C1 segment of cervical spinal cord (tissue), 14 donors: ENCODE data around the gene TOMM22.

Experiments
- DNase-seq, 14 donors: peaks; one replicate each; lab custom pipeline; 2025; lab: John Stamatoyannopoulos, UW

TOMM22 gene

GRCh38 chr22:38696606-38697424, 15.1 kb downstream of the TOMM22 start:
- DNase-seq, result no peak

GRCh38 chr22:38697425-38698089, 15.8 kb downstream of the TOMM22 start:
- no peak for DNase-seq

GRCh38 chr22:38698407-38699094, 16.8 kb downstream of the TOMM22 start:
- no peak for DNase-seq

- no peak for DNase-seq
Observed at GRCh38 chr22:38699143-38699542, 17.4 kb downstream of the TOMM22 start.

GRCh38 chr22:38699784-38700183, 18.0 kb downstream of the TOMM22 start:
- DNase-seq, result peak in 1 of 14 donors; percentile 37

- DNase-seq, result peak in 2 of 14 donors; percentile 67 to 68
Observed at GRCh38 chr22:38700270-38700788, 18.6 kb downstream of the TOMM22 start.

GRCh38 chr22:38700789-38701628, 19.3 kb downstream of the TOMM22 start, which contains the start of gene JOSD1:
Gene JOSD1, minus strand, starts transcription at chr22:38700943. Its CDS starts 956 bp downstream, at chr22:38699987.
- DNase-seq, result peak; percentile 39 to 90 (median 84)

GRCh38 chr22:38704654-38705234, 23.0 kb downstream of the TOMM22 start:
- no peak for DNase-seq

- DNase-seq, result peak; percentile 76 to 100 (median 98)
Observed at GRCh38 chr22:38705235-38706100, 23.7 kb downstream of the TOMM22 start, which contains the start of gene GTPBP1. Gene GTPBP1, plus strand, starts transcription at chr22:38705944. Its CDS starts 12 bp downstream, at chr22:38705956.

- DNase-seq, result peak in 8 of 14 donors; percentile 17 to 73 (median 58)
Observed at GRCh38 chr22:38706101-38706900, 24.5 kb downstream of the TOMM22 start.

- no peak for DNase-seq
Observed at GRCh38 chr22:38706901-38707195, 25.1 kb downstream of the TOMM22 start.

- DNase-seq, result no peak
Observed at GRCh38 chr22:38707346-38707745, 25.6 kb downstream of the TOMM22 start.

GRCh38 chr22:38707984-38708383, 26.2 kb downstream of the TOMM22 start:
- no peak for DNase-seq

- no peak for DNase-seq
Observed at GRCh38 chr22:38709306-38709705, 27.5 kb downstream of the TOMM22 start.

GRCh38 chr22:38710351-38710750, 28.6 kb downstream of the TOMM22 start:
- no peak for DNase-seq

- no peak for DNase-seq
Observed at GRCh38 chr22:38710866-38711265, 29.1 kb downstream of the TOMM22 start.

- DNase-seq, result no peak
Observed at GRCh38 chr22:38712486-38713207, 30.9 kb downstream of the TOMM22 start.

GRCh38 chr22:38713921-38714320, 32.2 kb downstream of the TOMM22 start:
- DNase-seq, result no peak
